Keratinocyte (primary cell): ENCODE results near the gene APOA4. TPM values are rescaled to one million over a fixed set of nuclear protein-coding genes. Genes with fewer than 3 reads are reported as not detected.

Experiments
- DNase-seq: peaks from one replicate; pipeline ENCODE4 v3.0.0-alpha.2; 2011; ENCODE audit warnings: low read depth, missing footprints, low spot score
- FAIRE-seq: peaks from 2 replicates; lab custom pipeline; 2011; peaks lifted over from hg19 to GRCh38; lab: Jason Lieb, UNC
- H2AFZ ChIP-seq: 2 replicates; pipeline ENCODE4 v1.6.0; 2012; ENCODE audit warnings: low read length, control low read depth, inconsistent platforms; ENCODE audit not compliant: control insufficient read depth
- H3K27ac ChIP-seq: 2 replicates; pipeline ENCODE4 v1.5.1; 2011; ENCODE audit warnings: low read length; ENCODE audit not compliant: control insufficient read depth, insufficient read depth
- H3K27me3 ChIP-seq: 3 replicates; pipeline ENCODE4 v1.6.0; 2011; ENCODE audit warnings: low read length; ENCODE audit not compliant: control insufficient read depth, insufficient read depth; ENCODE audit errors: extremely low read depth
- H3K36me3 ChIP-seq, 2 experiments: 2 replicates in 1 of 2; 3 replicates in 1 of 2; pipeline ENCODE4 v1.5.1; 2011; ENCODE audit warnings: low read length in 2 of 2, mild to moderate bottlenecking in 1 of 2; ENCODE audit not compliant: control insufficient read depth in 2 of 2, insufficient read depth in 2 of 2; ENCODE audit errors: extremely low read depth in 1 of 2
- H3K4me1 ChIP-seq: 3 replicates; pipeline ENCODE4 v1.5.1; 2011; ENCODE audit warnings: low read length; ENCODE audit not compliant: control insufficient read depth, insufficient read depth; ENCODE audit errors: extremely low read depth
- H3K4me2 ChIP-seq: 3 replicates; pipeline ENCODE4 v1.6.0; 2011; ENCODE audit warnings: low read depth, low read length; ENCODE audit not compliant: control insufficient read depth, insufficient read depth; ENCODE audit errors: extremely low read depth
- H3K4me3 ChIP-seq, 3 experiments: fragments of 200-600 bp in 1 of 3; sonication (generic) in 1 of 3; 2 replicates in 2 of 3; 3 replicates in 1 of 3; pipeline ENCODE4 v1.5.1; 2011 to 2016; ENCODE audit warnings: low read length in 3 of 3, mild to moderate bottlenecking in 3 of 3, control low read depth in 2 of 3, inconsistent platforms in 1 of 3, low read depth in 1 of 3, mixed read lengths in 1 of 3, mixed run types in 1 of 3, moderate library complexity in 1 of 3; ENCODE audit not compliant: control insufficient read depth in 2 of 3, insufficient read depth in 2 of 3; ENCODE audit errors: extremely low read depth in 1 of 3
- H3K79me2 ChIP-seq: 2 replicates; pipeline ENCODE4 v1.6.0; 2012; ENCODE audit warnings: low read length; ENCODE audit not compliant: control insufficient read depth, insufficient read depth
- H3K9ac ChIP-seq: 3 replicates; pipeline ENCODE4 v1.6.0; 2011; ENCODE audit warnings: low read length; ENCODE audit not compliant: control insufficient read depth, insufficient read depth; ENCODE audit errors: extremely low read depth
- H3K9me1 ChIP-seq: 3 replicates; pipeline ENCODE4 v1.6.0; 2011; ENCODE audit warnings: low read length; ENCODE audit not compliant: control insufficient read depth, insufficient read depth; ENCODE audit errors: extremely low read depth
- H3K9me3 ChIP-seq: 2 replicates; pipeline ENCODE4 v1.5.1; 2012; ENCODE audit warnings: low read depth, low read length; ENCODE audit not compliant: control insufficient read depth
- H4K20me1 ChIP-seq: 3 replicates; pipeline ENCODE4 v1.6.0; 2011; ENCODE audit warnings: low read length; ENCODE audit not compliant: control insufficient read depth, insufficient read depth; ENCODE audit errors: extremely low read depth
- CTCF ChIP-seq, 3 experiments: IDR thresholded peaks in 1 of 3; conservative IDR thresholded peaks in 1 of 3; optimal IDR thresholded peaks in 1 of 3; 2 replicates in 2 of 3; 3 replicates in 1 of 3; pipeline versions ENCODE3 to v1.5.1; 2011; ENCODE audit warnings: low read length in 3 of 3, mild to moderate bottlenecking in 3 of 3, moderate library complexity in 2 of 3, control low read depth in 1 of 3, inconsistent platforms in 1 of 3; ENCODE audit not compliant: insufficient read depth in 2 of 3; ENCODE audit errors: extremely low read depth in 1 of 3
- EZH2 ChIP-seq: IDR thresholded peaks from one replicate; pipeline ENCODE4 v1.6.1; 2012; ENCODE audit warnings: inconsistent platforms, mild to moderate bottlenecking, low read length, moderate library complexity
- dilution Hi-C: fragments of 300-500 bp; cut with MboI; formaldehyde crosslinking; loops from one replicate; pipeline ENCODE4 v1.7.0; 2020; ENCODE audit warnings: low sequenced_read_pairs; ENCODE audit not compliant: extremely low pct_ligation_motif_present
- polyA plus RNA-seq, 5 experiments: library from polyadenylated mRNA; depleted of rRNA in 3 of 5; stranded (reverse) in 3 of 5; stranded (forward) in 1 of 5; unstranded in 1 of 5; fragments of >200 nt; gene quantifications; 1 replicate in 1 of 5; 2 replicates in 3 of 5; 3 replicates in 1 of 5; pipeline versions ENCODE4 v1.2.1 to v1.2.3, GENCODE V29; 2011 to 2012; ENCODE audit warnings: missing spikeins in 2 of 5, low read depth in 1 of 5, low replicate concordance in 1 of 5

The APOA4 gene
- polyA plus RNA-seq, 1 donor (not counting 4 experiments of a cell fraction or from before 2014, with no cell fraction given) = not detected

GRCh38 chr11:116842117-116842516 lies 19.0 kb upstream of the APOA4 start:
- Histone ChIP-seq H3K4me3 (no peak overlapping the region), H3K9ac (no peak overlapping the region), H3K27ac (no peak overlapping the region), H3K9me1 (no peaks in the 10 kb centered on the region), H3K36me3 (peaks cover 18 to 20% of the 10 kb centered on the region in 2 experiments), H3K27me3 (no peaks in the 10 kb centered on the region), H3K9me3 (no peaks in the 10 kb centered on the region), H3K4me1 (no peaks in the 10 kb centered on the region), H4K20me1 (no peaks in the 10 kb centered on the region), H3K79me2 (no peaks in the 10 kb centered on the region), H2AFZ (no peak overlapping the region), H3K4me2 (no peak overlapping the region)
- TF ChIP-seq CTCF (optimal IDR thresholded peaks at IDR 0.05 in 1 of 3, IDR thresholded peaks at IDR 0.05 in 1 of 3, conservative IDR thresholded peaks at IDR 0.05 in 1 of 3; ENCODE audit: extremely low read depth in 1 of 3, insufficient read depth in 2 of 3, low read length in 3 of 3) (no peak), EZH2 (no peak)
- no peak for FAIRE-seq
- no peak for DNase-seq
- dilution Hi-C loops = no loop called here

GRCh38 chr11:116840746-116841296 lies 17.7 kb upstream of the APOA4 start:
- no peaks in the 10 kb centered on the region for H4K20me1 ChIP-seq
- peaks cover under 1% of the 10 kb centered on the region for H3K4me1 ChIP-seq
- H3K36me3 ChIP-seq = peaks cover 10% of the 10 kb centered on the region in 2 experiments
- dilution Hi-C loops = no loop called here
- no peak overlapping the region for H3K27ac ChIP-seq
- no peak for DNase-seq
- TF ChIP-seq CTCF (optimal IDR thresholded peaks at IDR 0.05 in 1 of 3, IDR thresholded peaks at IDR 0.05 in 1 of 3, conservative IDR thresholded peaks at IDR 0.05 in 1 of 3; ENCODE audit: extremely low read depth in 1 of 3, insufficient read depth in 2 of 3, low read length in 3 of 3) = no peak
- TF ChIP-seq EZH2 = no peak
- H2AFZ ChIP-seq = no peak overlapping the region
- no peaks in the 10 kb centered on the region for H3K27me3 ChIP-seq
- no peak overlapping the region for H3K9ac ChIP-seq
- no peak overlapping the region for H3K4me3 ChIP-seq
- H3K9me1 ChIP-seq = no peaks in the 10 kb centered on the region
- H3K9me3 ChIP-seq = no peaks in the 10 kb centered on the region
- H3K4me2 ChIP-seq = no peak overlapping the region
- no peaks in the 10 kb centered on the region for H3K79me2 ChIP-seq
- no peak for FAIRE-seq
